ENCODE measurements around the gene DLG4.

DLG4 gene

DNA sequence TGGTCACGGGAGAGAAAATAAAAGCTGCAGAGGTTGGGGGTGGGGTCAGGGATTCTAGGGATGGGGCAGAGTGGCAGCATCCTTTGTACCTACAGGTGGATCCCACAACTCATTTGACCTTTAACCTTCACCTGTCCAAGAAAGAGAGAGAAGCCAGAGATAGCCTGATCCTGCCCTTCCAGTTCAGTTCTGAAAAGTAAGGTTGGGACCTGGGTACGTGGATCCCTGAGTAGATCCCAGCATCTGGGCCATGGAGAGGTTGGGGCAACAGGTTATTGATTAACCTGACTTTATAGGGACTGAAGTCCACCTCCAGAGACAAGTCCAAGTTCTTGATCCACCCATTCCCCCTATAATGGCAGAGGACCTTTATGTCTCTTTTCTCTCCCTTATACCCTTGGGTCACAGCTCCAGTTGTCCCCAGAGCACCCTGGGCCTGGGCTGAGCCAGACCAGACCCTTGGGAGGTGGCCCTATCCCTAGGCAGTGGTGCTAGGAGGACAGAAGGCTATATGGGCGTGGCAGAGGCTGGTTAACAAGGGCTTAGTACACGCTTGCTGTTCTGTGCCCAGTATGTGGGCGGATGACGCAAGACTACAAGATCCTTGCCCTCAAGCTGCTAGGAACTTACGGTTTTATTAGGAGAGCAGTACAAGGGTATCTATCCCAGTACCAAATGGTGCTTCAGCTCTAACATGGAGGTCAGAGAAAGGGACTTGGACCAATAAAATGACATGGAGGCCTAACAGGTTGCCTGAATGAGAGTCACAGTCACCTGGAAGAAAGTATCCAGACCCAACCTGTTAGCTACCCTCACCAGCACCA is 39.3 kb upstream of the DLG4 start (continued):
- peak; percentile 47; the same call in 1 of the 2 replicates for TF ChIP-seq SP7 (tag by site-specific recombination; IDR thresholded peaks at IDR 0.05)
- peak; percentile 40; the same call in 1 of the 2 replicates for TF ChIP-seq ZBTB17 (tag by site-specific recombination; IDR thresholded peaks at IDR 0.05)
- TF ChIP-seq KLF8 (tag by site-specific recombination; IDR thresholded peaks at IDR 0.05): no peak
- TF ChIP-seq ZEB2 (tag by site-specific recombination; IDR thresholded peaks at IDR 0.05): peak; percentile 47; the same call in 1 of the 2 replicates
- TF ChIP-seq, protein P1, sequence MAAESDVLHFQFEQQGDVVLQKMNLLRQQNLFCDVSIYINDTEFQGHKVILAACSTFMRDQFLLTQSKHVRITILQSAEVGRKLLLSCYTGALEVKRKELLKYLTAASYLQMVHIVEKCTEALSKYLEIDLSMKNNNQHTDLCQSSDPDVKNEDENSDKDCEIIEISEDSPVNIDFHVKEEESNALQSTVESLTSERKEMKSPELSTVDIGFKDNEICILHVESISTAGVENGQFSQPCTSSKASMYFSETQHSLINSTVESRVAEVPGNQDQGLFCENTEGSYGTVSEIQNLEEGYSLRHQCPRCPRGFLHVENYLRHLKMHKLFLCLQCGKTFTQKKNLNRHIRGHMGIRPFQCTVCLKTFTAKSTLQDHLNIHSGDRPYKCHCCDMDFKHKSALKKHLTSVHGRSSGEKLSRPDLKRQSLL (tag by site-specific recombination; IDR thresholded peaks at IDR 0.05): peak; percentile 68
- peak; percentile 82 for TF ChIP-seq ZNF660 (tag by site-specific recombination; IDR thresholded peaks at IDR 0.05)
- TF ChIP-seq SCRT2 (tag by site-specific recombination; IDR thresholded peaks at IDR 0.05): peak; percentile 76
- TF ChIP-seq EGR2 (tag by site-specific recombination; IDR thresholded peaks at IDR 0.05; ENCODE audit: low read depth): peak; percentile 67
- TF ChIP-seq ZNF585B (tag by site-specific recombination; IDR thresholded peaks at IDR 0.05): no peak
- no peak for TF ChIP-seq ZNF664 (tag by site-specific recombination; IDR thresholded peaks at IDR 0.05)

DNA sequence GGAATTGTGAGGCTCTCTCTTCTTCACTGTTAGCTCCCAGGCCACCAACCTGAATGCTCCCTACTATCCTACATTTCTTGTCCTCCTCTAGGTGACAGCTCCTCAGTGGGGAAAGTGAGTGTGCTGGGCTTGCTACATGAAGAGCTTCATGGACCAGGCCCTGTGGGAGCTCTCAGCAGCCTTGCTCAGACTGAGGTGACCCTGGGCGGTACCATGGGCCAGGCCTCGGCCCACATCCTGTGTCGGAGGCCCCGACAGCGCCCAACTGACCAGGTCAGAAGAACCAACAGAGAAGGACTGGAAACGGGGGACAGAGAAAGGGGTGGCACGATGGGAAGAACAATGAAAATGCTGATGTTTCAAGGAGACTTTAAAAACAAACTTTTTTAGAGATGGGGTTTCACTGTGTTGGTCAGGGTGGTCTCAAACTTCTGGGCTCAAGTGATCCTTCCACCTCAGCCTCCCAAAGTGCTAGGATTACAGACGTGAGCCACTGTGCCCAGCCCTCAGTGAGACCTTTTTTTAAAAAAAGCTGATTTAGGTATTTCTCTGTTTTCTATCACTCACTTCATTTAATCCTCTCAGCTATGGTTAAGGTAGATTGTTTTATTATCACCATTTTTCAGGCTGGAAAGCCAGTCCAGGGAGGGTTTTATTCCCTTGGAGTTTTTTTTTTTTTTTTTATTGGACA is 37.3 kb upstream of the DLG4 start:
- H3K36me3 ChIP-seq (ENCODE audit: control insufficient read depth in 2 of 2, insufficient read depth in 1 of 2, low read length in 2 of 2): peaks cover 41 to 74% of the 10 kb centered on the region in 2 experiments
- no peak overlapping the region for H3K27ac ChIP-seq (ENCODE audit: extremely low read depth, low read depth, low read length)
- ChIA-PET CTCF (no interaction called here), POLR2A (interaction anchor here (0.6 to 1.7 kb wide), 6 partner anchors 9 to 41 kb away, joined by 3 to 7 read pairs (median 5); partner anchors contain the start of genes ACADVL, DLG4 and PHF23)
- TF ChIP-seq, protein P2, sequence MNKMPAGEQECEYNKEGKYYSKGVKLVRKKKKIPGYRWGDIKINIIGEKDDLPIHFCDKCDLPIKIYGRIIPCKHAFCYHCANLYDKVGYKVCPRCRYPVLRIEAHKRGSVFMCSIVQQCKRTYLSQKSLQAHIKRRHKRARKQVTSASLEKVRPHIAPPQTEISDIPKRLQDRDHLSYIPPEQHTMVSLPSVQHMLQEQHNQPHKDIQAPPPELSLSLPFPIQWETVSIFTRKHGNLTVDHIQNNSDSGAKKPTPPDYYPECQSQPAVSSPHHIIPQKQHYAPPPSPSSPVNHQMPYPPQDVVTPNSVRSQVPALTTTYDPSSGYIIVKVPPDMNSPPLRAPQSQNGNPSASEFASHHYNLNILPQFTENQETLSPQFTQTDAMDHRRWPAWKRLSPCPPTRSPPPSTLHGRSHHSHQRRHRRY (tag by site-specific recombination; IDR thresholded peaks at IDR 0.05): no peak
- TF ChIP-seq ZNF596 (tag by site-specific recombination; IDR thresholded peaks at IDR 0.05) (no peak), ZSCAN30 (tag by site-specific recombination; IDR thresholded peaks at IDR 0.05) (no peak), ZNF585B (tag by site-specific recombination; IDR thresholded peaks at IDR 0.05) (no peak), ZNF514 (tag by site-specific recombination; IDR thresholded peaks at IDR 0.05) (no peak)
- TF ChIP-seq, protein P3, sequence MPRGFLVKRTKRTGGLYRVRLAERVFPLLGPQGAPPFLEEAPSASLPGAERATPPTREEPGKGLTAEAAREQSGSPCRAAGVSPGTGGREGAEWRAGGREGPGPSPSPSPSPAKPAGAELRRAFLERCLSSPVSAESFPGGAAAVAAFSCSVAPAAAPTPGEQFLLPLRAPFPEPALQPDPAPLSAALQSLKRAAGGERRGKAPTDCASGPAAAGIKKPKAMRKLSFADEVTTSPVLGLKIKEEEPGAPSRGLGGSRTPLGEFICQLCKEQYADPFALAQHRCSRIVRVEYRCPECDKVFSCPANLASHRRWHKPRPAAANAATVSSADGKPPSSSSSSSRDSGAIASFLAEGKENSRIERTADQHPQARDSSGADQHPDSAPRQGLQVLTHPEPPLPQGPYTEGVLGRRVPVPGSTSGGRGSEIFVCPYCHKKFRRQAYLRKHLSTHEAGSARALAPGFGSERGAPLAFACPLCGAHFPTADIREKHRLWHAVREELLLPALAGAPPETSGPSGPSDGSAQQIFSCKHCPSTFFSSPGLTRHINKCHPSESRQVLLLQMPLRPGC (tag by site-specific recombination; IDR thresholded peaks at IDR 0.05): no peak
- 0 out of 2 replicates have a peak, but pooled peaks cover 3% of the 10 kb centered on the region for H3K4me1 ChIP-seq (ENCODE audit: control insufficient read depth, insufficient read depth, low read length)
- no peak overlapping the region for H3K4me3 ChIP-seq (ENCODE audit: low read depth, low read length)
- H3K9me3 ChIP-seq (ENCODE audit: control insufficient read depth, insufficient read depth, low read depth, low read length): no peaks in the 10 kb centered on the region

DNA sequence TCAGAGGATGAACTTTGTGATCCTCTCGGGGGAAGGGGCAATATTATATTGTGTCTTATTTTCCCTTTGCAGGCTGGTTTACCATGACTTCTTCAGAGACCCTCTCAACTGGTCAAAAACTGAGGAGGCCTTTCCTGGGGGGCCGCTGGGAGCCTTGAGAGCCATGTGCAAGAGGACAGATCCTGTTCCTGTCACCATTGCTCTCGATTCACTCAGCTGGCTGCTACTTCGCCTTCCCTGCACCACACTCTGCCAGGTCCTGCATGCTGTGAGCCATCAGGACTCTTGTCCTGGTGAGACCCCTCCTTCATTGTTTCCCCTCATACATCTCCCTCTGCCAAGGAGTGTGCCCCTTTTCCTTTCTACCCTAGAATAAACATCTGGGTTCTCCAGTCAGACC is 34.9 kb upstream of the DLG4 start:
- no peaks in the 10 kb centered on the region for H3K9me3 ChIP-seq (ENCODE audit: control insufficient read depth, insufficient read depth, low read depth, low read length)
- no peak for TF ChIP-seq ZFP37 (tag by site-specific recombination; IDR thresholded peaks at IDR 0.05)
- TF ChIP-seq ZFP3 (tag by site-specific recombination; IDR thresholded peaks at IDR 0.05; ENCODE audit: low read depth): no peak
- no peak for TF ChIP-seq ZNF843 (tag by site-specific recombination; IDR thresholded peaks at IDR 0.05)
- no peak for TF ChIP-seq HOXC10 (CRISPR knock-in tag; IDR thresholded peaks at IDR 0.05)
- TF ChIP-seq YY1 (tag by site-specific recombination; IDR thresholded peaks at IDR 0.05): no peak
- no peak for TF ChIP-seq ZNF701 (tag by site-specific recombination; IDR thresholded peaks at IDR 0.05)
- TF ChIP-seq ZNF830 (tag by site-specific recombination; IDR thresholded peaks at IDR 0.05; ENCODE audit: low read depth): no peak
- no peak for TF ChIP-seq ZNF626 (tag by site-specific recombination; IDR thresholded peaks at IDR 0.05)
- TF ChIP-seq ZNF600 (tag by site-specific recombination; IDR thresholded peaks at IDR 0.05): no peak
- TF ChIP-seq, protein P4, sequence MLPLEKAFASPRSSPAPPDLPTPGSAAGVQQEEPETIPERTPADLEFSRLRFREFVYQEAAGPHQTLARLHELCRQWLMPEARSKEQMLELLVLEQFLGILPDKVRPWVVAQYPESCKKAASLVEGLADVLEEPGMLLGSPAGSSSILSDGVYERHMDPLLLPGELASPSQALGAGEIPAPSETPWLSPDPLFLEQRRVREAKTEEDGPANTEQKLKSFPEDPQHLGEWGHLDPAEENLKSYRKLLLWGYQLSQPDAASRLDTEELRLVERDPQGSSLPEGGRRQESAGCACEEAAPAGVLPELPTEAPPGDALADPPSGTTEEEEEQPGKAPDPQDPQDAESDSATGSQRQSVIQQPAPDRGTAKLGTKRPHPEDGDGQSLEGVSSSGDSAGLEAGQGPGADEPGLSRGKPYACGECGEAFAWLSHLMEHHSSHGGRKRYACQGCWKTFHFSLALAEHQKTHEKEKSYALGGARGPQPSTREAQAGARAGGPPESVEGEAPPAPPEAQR (tag by site-specific recombination; IDR thresholded peaks at IDR 0.05): no peak
- TF ChIP-seq HOXD13 (CRISPR knock-in tag; IDR thresholded peaks at IDR 0.05; ENCODE audit: borderline replicate concordance): no peak
- TF ChIP-seq ZNF510 (tag by site-specific recombination; IDR thresholded peaks at IDR 0.05; ENCODE audit: insufficient replicate concordance): no peak
- TF ChIP-seq ZNF10 (tag by site-specific recombination; IDR thresholded peaks at IDR 0.05): no peak
- TF ChIP-seq ZSCAN30 (tag by site-specific recombination; IDR thresholded peaks at IDR 0.05): no peak
- POLR2A ChIA-PET: interaction anchor here (2.5 kb wide), 1 partner anchor 9 kb away, joined by 10 read pairs; no protein-coding TSS in a partner anchor
- CTCF ChIA-PET: interaction anchor here (1.0 to 1.7 kb wide), 2 partner anchors 42 kb away, joined by 4 to 7 read pairs; no protein-coding TSS in a partner anchor
- peaks cover 9% of the 10 kb centered on the region; the same call in 1 of the 2 replicates for H3K4me1 ChIP-seq (ENCODE audit: control insufficient read depth, insufficient read depth, low read length)
- no peak overlapping the region for H3K4me3 ChIP-seq (ENCODE audit: low read depth, low read length)
- peaks cover 41 to 63% of the 10 kb centered on the region in 2 experiments for H3K36me3 ChIP-seq (ENCODE audit: control insufficient read depth in 2 of 2, insufficient read depth in 1 of 2, low read length in 2 of 2)
- no peak overlapping the region for H3K27ac ChIP-seq (ENCODE audit: extremely low read depth, low read depth, low read length)

Data from HEK293 (cell line).